ENCODE results near the gene SNTA1.
"Not testable (repeated sequence)": the region's sequence is repeated elsewhere in the genome, so short reads cannot be mapped to it uniquely, and the experiment has no call there.

SNTA1 gene

DNA sequence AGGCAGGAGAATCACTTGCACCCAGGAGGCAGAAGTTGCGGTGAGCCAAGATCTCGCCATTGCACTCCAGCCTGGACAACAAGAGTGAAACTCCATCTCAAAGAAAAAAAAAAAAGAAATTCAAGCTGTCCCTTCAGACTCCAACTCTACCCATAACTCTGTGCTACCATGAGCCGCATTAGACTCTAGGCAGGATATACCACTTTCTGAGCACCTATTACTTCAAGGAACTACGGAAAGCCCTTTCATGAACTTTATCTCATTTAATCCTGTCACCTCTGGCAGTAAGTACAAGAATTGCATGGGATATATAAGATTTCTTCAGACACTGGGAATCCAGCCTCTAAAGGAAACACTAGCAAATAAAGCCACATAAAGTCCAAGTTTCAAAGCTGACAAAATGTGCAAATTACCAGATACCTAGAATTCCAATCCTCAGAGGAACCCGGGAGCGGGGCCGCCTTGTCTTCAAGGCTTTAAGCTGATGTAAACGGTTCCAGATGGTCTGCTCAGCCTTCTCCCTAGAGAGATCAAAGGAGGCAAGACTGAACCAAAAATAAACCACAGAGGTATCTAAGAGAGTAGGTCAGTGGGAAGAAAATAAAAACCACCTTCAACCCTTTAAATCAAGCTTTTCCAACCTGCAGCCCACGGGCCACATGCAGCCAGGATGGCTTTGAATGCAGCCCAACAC is 51.7 kb downstream of the SNTA1 start:
- no peak for FAIRE-seq

DNA sequence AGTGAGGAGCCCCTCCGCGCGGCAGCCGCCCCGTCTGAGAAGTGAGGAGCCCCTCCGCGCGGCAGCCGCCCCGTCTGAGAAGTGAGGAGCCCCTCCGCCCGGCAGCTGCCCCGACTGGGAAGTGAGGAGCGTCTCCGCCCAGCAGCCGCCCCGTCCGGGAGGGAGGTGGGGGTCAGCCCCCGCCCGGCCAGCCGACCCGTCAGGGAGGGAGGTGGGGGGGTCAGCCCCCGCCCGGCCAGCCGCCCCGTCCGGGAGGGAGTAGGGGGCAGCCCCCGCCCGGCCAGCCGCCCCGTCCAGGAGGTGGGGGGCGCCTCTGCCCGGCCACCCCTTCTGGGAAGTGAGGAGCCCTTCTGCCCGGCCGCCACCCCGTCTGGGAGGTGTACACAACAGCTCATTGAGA is 54.2 kb downstream of the SNTA1 start:
- FAIRE-seq, result not testable (repeated sequence)

DNA sequence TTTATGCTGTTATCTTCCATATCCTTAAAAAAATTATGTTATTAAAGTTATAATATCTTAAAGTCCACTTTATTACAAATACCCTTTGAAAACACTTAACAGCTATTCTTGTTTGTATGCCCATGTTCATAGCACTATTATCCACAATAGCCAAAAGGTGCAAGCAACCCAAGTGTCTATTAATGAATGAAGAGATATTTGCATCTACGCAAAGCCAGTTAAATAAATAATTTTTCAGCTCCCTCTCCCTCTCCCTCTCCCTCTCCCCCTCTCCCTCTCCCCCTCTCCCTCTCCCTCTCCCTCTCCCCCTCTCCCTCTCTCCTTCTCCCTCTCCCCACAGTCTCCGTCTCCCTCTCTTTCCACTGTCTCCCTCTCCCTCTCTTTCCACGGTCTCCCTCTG is 55.3 kb downstream of the SNTA1 start:
- FAIRE-seq, result no peak

DNA sequence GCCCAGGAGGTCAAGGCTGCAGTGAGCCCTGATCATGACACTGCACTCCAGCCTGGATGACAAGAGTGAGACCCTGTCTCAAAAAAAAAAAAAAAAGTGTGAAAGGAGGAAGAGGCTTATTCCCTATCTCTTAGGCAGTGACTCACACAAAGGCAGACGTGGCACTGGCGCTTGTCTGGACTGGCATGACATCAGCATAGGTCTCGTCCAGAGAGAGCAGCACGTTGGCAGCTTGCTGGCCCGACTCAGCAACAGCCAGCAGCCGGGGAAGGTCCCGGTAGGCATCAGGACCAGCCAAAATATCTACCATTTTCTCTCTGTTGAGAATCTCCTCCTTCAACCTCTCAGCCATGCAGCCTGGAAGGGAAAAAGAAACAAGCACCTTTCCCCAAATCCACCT is 56.4 kb downstream of the SNTA1 start:
- no peak for FAIRE-seq

DNA sequence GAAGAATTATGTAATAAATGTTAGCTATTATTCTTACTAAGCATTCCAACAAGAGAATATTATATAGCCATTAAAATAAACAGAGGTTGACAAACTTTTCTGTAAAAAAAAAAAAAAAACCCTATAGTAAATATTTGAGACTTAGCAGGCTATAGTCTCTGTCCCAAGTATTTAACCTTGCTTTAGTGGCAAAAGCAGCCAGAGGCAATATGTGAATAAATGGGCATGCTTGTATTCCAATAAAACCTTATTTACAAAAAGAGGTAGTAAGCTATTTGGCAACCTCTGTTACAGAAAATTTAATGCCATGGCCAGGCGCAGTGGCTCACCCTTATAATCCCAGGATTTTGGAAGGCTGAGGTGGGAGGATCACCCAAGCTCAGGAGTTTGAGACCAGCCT is 56.9 kb downstream of the SNTA1 start:
- no peak for FAIRE-seq

DNA sequence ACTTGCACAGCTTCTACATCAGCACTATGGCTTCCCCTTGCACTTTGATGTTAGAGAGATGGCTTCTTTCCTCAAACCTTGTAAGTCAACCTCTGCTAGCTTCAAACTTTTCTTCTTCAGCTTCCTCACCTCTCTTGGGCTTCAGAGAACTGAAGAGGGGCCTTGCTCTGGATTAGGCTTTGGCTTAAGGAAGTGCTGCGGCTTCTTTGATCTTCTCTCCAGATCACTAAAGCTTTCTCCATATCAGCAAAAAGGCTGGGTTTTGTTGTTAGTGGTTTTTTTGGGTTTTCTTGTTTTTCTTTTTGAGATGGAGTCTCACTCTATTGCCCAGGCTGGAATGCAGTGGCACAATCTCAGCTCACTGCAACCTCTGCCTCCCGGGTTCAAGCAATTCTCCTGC is 66.2 kb downstream of the SNTA1 start:
- no peak for FAIRE-seq

DNA sequence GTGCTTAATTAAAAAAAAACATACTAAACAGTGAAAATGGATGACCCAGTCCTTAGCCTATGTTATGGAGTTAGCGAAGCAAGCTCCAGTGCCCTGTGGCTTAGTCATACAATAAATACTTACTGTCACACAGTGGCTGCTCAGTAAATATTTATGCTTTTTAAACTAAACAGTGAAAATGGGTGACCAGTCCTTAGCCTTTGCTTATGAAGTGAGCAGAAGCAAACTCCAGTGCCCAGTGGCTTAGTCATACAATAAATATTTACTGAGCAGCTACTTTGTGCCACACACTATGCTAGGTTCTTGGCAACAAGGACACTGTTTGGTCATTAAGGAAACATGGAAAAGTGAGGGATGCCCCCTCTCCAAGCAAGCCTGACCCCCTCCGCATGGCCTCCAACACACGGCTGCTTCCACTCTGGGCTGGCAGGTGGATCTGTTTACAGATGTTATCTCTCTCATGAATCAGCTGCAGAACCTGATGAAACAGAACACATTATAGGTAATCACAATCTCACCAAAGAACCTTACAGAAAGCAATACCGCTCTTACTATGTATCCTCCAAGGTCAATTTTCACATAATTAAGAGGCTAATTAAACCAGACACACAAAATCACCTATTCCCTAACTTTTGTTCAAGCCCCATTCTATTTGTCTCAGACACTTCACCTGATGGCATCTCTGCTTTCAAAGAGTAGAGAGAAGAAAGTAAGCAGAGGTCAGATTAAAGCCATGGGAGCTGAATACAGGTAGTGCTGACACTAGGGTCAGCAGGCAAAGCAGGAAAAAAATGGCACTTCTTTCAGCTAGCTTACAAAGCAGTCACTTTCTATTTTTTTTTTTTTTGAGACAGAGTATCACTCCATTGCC is 69.6 kb downstream of the SNTA1 start:
- FAIRE-seq, result no peak

DNA sequence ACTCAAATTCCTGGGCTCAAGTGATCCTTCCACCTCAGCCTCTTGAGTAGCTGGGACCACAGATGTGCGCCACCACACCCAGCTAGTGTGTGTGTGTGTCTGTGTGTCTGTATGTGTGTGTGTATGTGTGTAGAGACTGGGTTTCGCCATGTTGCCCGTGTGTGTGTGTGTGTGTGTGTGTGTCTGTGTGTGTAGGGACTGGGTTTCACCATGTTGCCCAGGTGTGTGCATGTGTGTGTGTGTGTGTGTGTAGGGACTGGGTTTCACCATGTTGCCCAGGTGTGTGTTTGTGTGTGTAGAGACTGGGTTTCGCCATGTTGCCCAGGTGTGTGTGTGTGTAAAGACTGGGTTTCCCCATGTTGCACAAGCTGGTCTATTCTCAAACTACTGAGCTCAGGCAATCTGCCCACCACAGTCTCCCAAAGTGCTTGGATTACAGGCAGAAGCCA is 70.5 kb downstream of the SNTA1 start:
- no peak for FAIRE-seq

DNA sequence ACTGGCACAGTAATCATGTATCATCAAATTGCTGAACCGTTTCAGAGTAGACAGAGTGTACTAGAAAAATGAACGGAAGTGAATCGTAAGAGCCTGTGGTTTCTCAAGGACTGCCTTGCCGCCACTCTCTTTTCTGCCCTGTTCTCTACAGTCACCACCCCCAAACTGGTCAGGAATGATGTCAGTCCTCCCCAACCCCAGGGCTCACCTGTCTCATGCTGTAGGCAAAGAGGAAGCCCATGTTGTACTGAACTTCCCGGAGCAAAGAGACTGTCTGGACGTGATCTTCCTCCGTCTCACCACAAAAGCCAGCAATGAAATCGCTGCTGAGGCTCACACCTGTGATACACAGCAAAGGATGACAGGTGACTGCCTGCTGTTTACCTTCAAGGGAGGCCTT is 73.3 kb downstream of the SNTA1 start:
- no peak for FAIRE-seq

DNA sequence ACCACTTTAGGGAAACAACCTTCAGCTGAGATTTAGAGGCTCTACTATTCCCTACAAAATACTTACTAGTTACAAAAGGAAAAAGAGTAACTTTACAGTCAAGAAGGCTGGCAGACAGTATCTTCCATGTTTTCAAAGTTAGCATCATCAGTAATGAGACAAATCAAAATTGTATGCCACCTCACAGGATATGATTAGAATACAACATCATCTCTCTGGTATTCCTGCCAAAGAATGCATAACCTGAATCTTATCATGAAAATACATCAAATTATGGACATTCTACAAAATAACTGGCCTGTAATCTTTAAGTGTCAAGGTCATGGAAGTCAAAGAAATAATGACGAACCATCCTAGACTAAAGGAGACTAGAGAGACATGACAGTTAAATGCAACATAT is 80.7 kb downstream of the SNTA1 start:
- no peak for FAIRE-seq

DNA sequence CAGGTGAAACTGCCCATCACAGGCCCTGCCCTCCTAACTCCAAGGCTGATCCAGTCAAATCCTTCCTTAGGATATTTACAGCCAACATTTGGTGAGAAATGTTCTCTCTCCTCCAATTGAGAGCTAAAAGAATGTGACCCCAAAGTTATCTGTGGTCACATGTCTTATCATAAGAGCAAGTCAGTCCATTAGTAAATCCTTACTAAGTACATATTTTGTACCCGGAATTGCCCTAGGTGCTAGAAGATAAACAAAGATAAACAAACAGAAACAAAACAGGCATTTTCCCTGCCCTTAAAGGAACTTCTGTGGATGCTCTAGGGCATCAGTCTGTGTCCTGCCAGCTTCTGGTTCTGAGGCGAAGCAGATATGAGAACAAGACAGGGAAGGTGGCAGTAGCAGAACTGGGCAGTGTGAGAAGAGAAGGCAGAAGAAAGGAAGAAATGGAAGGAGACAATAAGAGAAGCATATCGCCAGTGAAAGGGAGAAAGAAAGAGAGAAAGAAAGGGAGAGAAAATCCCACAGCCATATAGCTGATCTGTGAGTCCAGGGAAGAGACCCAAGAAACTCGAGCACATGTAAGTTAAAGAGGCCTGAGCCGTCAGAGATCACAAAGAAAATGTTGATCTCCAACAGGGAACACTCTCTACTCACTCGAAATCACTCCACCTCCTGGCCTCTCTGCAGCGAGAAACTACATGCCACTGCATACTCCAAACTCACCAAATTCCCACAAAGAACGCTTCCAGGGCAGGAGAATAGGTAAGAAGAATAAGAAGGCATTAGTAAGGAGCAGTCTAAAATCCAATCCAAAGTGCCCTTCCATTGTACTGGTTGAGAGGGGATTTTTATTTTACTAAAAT is 83.9 kb downstream of the SNTA1 start:
- FAIRE-seq, result no peak

All from A204.1 (cell line).